ENCODE measurements around the gene ELOB.
"Not testable (repeated sequence)": the region's sequence is repeated elsewhere in the genome, so short reads cannot be mapped to it uniquely, and the experiment has no call there.

ELOB gene

GRCh38 chr16:2745116-2745890 lies 31.8 kb downstream of the ELOB start:
- DNase-seq, result no peak

- no peak for DNase-seq
Measured at GRCh38 chr16:2744711-2745110, 32.4 kb downstream of the ELOB start.

GRCh38 chr16:2743007-2743810 lies 33.9 kb downstream of the ELOB start:
- no peak for DNase-seq

- no peak for DNase-seq
Measured at GRCh38 chr16:2742323-2743006, 34.6 kb downstream of the ELOB start.

GRCh38 chr16:2741168-2741567 lies 35.9 kb downstream of the ELOB start:
- DNase-seq, result no peak

- no peak for DNase-seq
Measured at GRCh38 chr16:2740476-2740875, 36.6 kb downstream of the ELOB start.

- DNase-seq, result no peak
Measured at GRCh38 chr16:2739625-2740430, 37.3 kb downstream of the ELOB start.

- no peak for DNase-seq
Measured at GRCh38 chr16:2738615-2739014, 38.5 kb downstream of the ELOB start.

- no peak for DNase-seq
Measured at GRCh38 chr16:2737895-2738418, 39.1 kb downstream of the ELOB start.

GRCh38 chr16:2737238-2737605 lies 39.9 kb downstream of the ELOB start:
- no peak for DNase-seq

GRCh38 chr16:2736476-2737237 lies 40.4 kb downstream of the ELOB start:
- no peak for DNase-seq

- no peak for DNase-seq
Measured at GRCh38 chr16:2734844-2735515, 42.1 kb downstream of the ELOB start.

GRCh38 chr16:2728034-2728433 lies 49.0 kb downstream of the ELOB start:
- DNase-seq, result no peak

- no peak for DNase-seq
Measured at GRCh38 chr16:2726923-2727322, 50.2 kb downstream of the ELOB start.

GRCh38 chr16:2724816-2725348 lies 52.2 kb downstream of the ELOB start:
- DNase-seq, result no peak

- no peak for DNase-seq
Measured at GRCh38 chr16:2724088-2724676, 52.9 kb downstream of the ELOB start.

- DNase-seq, result not testable (repeated sequence)
Measured at GRCh38 chr16:2721634-2722173, 55.4 kb downstream of the ELOB start.
